ENCODE measurements around the gene SGCG.

DNA sequence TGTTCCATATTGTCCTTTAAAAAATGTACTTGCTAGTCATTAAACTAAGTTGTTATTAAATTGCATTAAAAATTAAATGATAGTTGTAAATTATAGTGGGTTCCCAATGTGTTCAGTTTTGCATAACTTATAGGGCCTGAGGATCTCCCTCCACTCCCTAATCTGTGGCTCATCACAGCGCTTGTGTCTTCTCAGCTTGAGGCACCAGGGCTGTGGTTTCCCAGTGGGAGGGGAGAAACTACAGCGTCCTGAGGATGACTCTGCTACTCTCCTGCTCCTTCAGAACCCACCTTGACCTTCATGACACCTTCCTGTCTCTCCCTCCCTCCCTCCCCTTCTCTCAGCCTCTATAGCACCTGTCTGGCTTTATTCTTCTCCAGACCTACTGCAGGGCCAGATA lies 1.4 kb downstream of the SGCG start:
- TF ChIP-seq, protein P1, sequence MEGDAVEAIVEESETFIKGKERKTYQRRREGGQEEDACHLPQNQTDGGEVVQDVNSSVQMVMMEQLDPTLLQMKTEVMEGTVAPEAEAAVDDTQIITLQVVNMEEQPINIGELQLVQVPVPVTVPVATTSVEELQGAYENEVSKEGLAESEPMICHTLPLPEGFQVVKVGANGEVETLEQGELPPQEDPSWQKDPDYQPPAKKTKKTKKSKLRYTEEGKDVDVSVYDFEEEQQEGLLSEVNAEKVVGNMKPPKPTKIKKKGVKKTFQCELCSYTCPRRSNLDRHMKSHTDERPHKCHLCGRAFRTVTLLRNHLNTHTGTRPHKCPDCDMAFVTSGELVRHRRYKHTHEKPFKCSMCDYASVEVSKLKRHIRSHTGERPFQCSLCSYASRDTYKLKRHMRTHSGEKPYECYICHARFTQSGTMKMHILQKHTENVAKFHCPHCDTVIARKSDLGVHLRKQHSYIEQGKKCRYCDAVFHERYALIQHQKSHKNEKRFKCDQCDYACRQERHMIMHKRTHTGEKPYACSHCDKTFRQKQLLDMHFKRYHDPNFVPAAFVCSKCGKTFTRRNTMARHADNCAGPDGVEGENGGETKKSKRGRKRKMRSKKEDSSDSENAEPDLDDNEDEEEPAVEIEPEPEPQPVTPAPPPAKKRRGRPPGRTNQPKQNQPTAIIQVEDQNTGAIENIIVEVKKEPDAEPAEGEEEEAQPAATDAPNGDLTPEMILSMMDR (IDR thresholded peaks at IDR 0.05), result no peak
- TF ChIP-seq POLR2A (IDR thresholded peaks at IDR 0.05), result no peak

Measured in breast epithelium (tissue), 3 donors.